Aortic smooth muscle cell (primary cell): ENCODE measurements around the gene FAAP100. TPM values are rescaled to one million over a fixed set of nuclear protein-coding genes. Genes with fewer than 3 reads are reported as not detected.

ENCODE experiments used
- total RNA-seq: library from RNA; depleted of rRNA; stranded (reverse); fragments of >200 nt; gene quantifications from 2 replicates; pipeline ENCODE4 v1.2.3, GENCODE V29; 2014

The FAAP100 gene
- total RNA-seq = 16.4 and 16.5 TPM in 2 replicates

GRCh38 chr17:81552244-81553017, at the start of gene FAAP100:
TSS of gene FAAP100 (minus strand) at chr17:81552353. CDS start at chr17:81552330, 23 bp downstream.

GRCh38 chr17:81527591-81528383, 24.4 kb downstream of the FAAP100 start, which contains the start of gene FSCN2:
TSS of gene FSCN2 (plus strand) at chr17:81528377. CDS start at chr17:81528532, 155 bp downstream.

GRCh38 chr17:81512562-81513371, 39.4 kb downstream of the FAAP100 start, which contains the start of gene ACTG1:
TSS of gene ACTG1 (minus strand) at chr17:81512799. CDS start at chr17:81512354, 445 bp downstream.

Other genes with a start within 250 kb of the FAAP100 start
- 5.7 and 10.4 TPM in 2 replicates for gene BAHCC1, start 156.9 kb downstream of the FAAP100 start, total RNA-seq
- 6,830 and 6,966 TPM in 2 replicates for gene ACTG1, start 39.6 kb downstream of the FAAP100 start, total RNA-seq
- gene FSCN2, start 24.0 kb downstream of the FAAP100 start, total RNA-seq = 1.4 and 2.8 TPM in 2 replicates
- 67.3 and 72.5 TPM in 2 replicates for gene NPLOC4, start 84.8 kb upstream of the FAAP100 start, total RNA-seq
- gene TSPAN10, start 84.8 kb upstream of the FAAP100 start, total RNA-seq = 0.81 and 1.1 TPM in 2 replicates
- gene PDE6G, start 104.2 kb upstream of the FAAP100 start, total RNA-seq = not detected in 2 replicates
- 24.6 and 37.7 TPM in 2 replicates for gene OXLD1, start 114.3 kb upstream of the FAAP100 start, total RNA-seq
- 5.3 and 9.4 TPM in 2 replicates for gene CCDC137, start 114.4 kb upstream of the FAAP100 start, total RNA-seq
- gene ARL16, start 131.4 kb upstream of the FAAP100 start, total RNA-seq = 25.1 and 42.8 TPM in 2 replicates
- gene HGS, start 131.7 kb upstream of the FAAP100 start, total RNA-seq = 78.3 and 91.3 TPM in 2 replicates
- gene MRPL12, start 151.0 kb upstream of the FAAP100 start, total RNA-seq = 5.2 and 6.3 TPM in 2 replicates
- 7.0 and 10.8 TPM in 2 replicates for gene SLC25A10, start 159.9 kb upstream of the FAAP100 start, total RNA-seq